Neural cell (in vitro differentiated cells): Measurements from ENCODE around the gene CHST11. TPM values are rescaled to one million over a fixed set of nuclear protein-coding genes. Genes with fewer than 3 reads are reported as not detected.

ENCODE experiments used
- H2AFZ ChIP-seq: fragments of 200-600, 300-800 bp; sonication (generic), shearing (Covaris generic); 2 replicates; pipeline ENCODE4 v1.6.0; 2014; ENCODE audit warnings: low read depth, mild to moderate bottlenecking, antibody characterized with exemption, low read length, moderate library complexity
- H3F3A ChIP-seq: fragments of 200-600 bp; shearing (Covaris generic); 2 replicates; pipeline ENCODE4 v1.6.1; 2016; ENCODE audit warnings: mild to moderate bottlenecking, moderate library complexity, mixed read lengths, antibody characterized with exemption, low read length; ENCODE audit not compliant: insufficient read depth, poor library complexity, severe bottlenecking
- H3K27ac ChIP-seq: fragments of 200-600, 300-800 bp; sonication (generic), shearing (Covaris generic); 2 replicates; pipeline ENCODE4 v1.5.1; 2014; ENCODE audit warnings: mild to moderate bottlenecking, low read length, moderate library complexity
- H3K27me3 ChIP-seq: fragments of 300-800, 200-600 bp; sonication (generic), shearing (Covaris generic); 2 replicates; pipeline ENCODE4 v1.6.0; 2014; ENCODE audit warnings: mild to moderate bottlenecking, low read depth, low read length, moderate library complexity; ENCODE audit not compliant: insufficient read depth
- H3K36me3 ChIP-seq: fragments of 300-800, 200-600 bp; sonication (generic), shearing (Covaris generic); 2 replicates; pipeline ENCODE4 v1.5.1; 2014; ENCODE audit warnings: mild to moderate bottlenecking, antibody characterized with exemption, low read length, moderate library complexity; ENCODE audit not compliant: insufficient read depth
- H3K4me2 ChIP-seq: fragments of 300-800, 200-600 bp; sonication (generic), shearing (Covaris generic); 2 replicates; pipeline ENCODE4 v1.6.0; 2014; ENCODE audit warnings: mild to moderate bottlenecking, low read length
- H3K4me3 ChIP-seq: fragments of 300-800, 200-600 bp; sonication (generic), shearing (Covaris generic); 2 replicates; pipeline ENCODE4 v1.5.1; 2014; ENCODE audit warnings: mild to moderate bottlenecking, low read length, moderate library complexity
- H3K79me2 ChIP-seq: fragments of 200-600 bp; shearing (Covaris generic); replicated peaks from 2 replicates; pipeline ENCODE4 v1.6.0; 2014; ENCODE audit warnings: mild to moderate bottlenecking, low read length, moderate library complexity; ENCODE audit not compliant: insufficient read depth
- H3K9ac ChIP-seq: fragments of 300-800, 200-600 bp; sonication (generic), shearing (Covaris generic); 2 replicates; pipeline ENCODE4 v1.6.1; 2016; ENCODE audit warnings: mild to moderate bottlenecking, low read length, mixed read lengths
- H3K9me2 ChIP-seq: fragments of 200-600 bp; shearing (Covaris generic); 2 replicates; pipeline ENCODE4 v1.6.1; 2016; ENCODE audit warnings: mild to moderate bottlenecking, low read length, mixed read lengths; ENCODE audit not compliant: insufficient read depth
- H3K9me3 ChIP-seq: fragments of 200-600, 300-800 bp; sonication (generic), shearing (Covaris generic); 2 replicates; pipeline ENCODE4 v1.6.1; 2016; ENCODE audit warnings: mild to moderate bottlenecking, mixed run types, low read length, moderate library complexity, mixed read lengths
- H4K20me1 ChIP-seq: fragments of 200-600 bp; shearing (Covaris generic); 2 replicates; pipeline ENCODE4 v1.6.1; 2016; ENCODE audit warnings: mild to moderate bottlenecking, mixed run types; ENCODE audit not compliant: insufficient read depth
- CTCF ChIP-seq: fragments of 450-650 bp; IDR thresholded peaks from 2 replicates; pipeline ENCODE4 v1.5.1; 2014; ENCODE audit warnings: antibody characterized with exemption, mild to moderate bottlenecking, moderate library complexity; ENCODE audit not compliant: poor library complexity, severe bottlenecking
- EP300 ChIP-seq: fragments of 450-650 bp; conservative IDR thresholded peaks from 2 replicates; pipeline ENCODE4 v1.6.1; 2014; ENCODE audit warnings: antibody characterized with exemption, mild to moderate bottlenecking, moderate library complexity; ENCODE audit not compliant: poor library complexity, severe bottlenecking
- EZH2 ChIP-seq: fragments of 200-600, 300-800 bp; shearing (Covaris generic), sonication (generic); IDR thresholded peaks from 2 replicates; pipeline ENCODE4 v1.6.1; 2014; ENCODE audit warnings: antibody characterized with exemption, low read length, borderline replicate concordance, mild to moderate bottlenecking; ENCODE audit not compliant: insufficient read depth, poor library complexity, severe bottlenecking
- MXI1 ChIP-seq: fragments of 450-650 bp; conservative IDR thresholded peaks from 2 replicates; pipeline ENCODE4 v1.6.1; 2014; ENCODE audit warnings: antibody characterized with exemption, mild to moderate bottlenecking; ENCODE audit not compliant: poor library complexity, severe bottlenecking
- POLR2AphosphoS5 ChIP-seq: IDR thresholded peaks from 2 replicates; pipeline ENCODE4 v1.6.1; 2012
- RAD21 ChIP-seq: fragments of 450-650 bp; conservative IDR thresholded peaks from 2 replicates; pipeline ENCODE4 v1.6.1; 2014; ENCODE audit warnings: antibody characterized with exemption, mild to moderate bottlenecking, moderate library complexity
- REST ChIP-seq: IDR thresholded peaks from 2 replicates; pipeline ENCODE4 v1.6.1; 2012; ENCODE audit warnings: borderline replicate concordance
- SMC3 ChIP-seq: fragments of 450-650 bp; conservative IDR thresholded peaks from 2 replicates; pipeline ENCODE4 v1.6.1; 2014; ENCODE audit warnings: antibody characterized with exemption, mild to moderate bottlenecking, moderate library complexity; ENCODE audit not compliant: poor library complexity
- TAF1 ChIP-seq: IDR thresholded peaks from 2 replicates; pipeline ENCODE4 v1.6.1; 2012; ENCODE audit warnings: low read depth
- polyA plus RNA-seq: library from polyadenylated mRNA; depleted of rRNA; stranded (reverse); fragments of >200 nt; gene quantifications from 2 replicates; pipeline ENCODE4 v1.2.3, GENCODE V29; 2014

The CHST11 gene
- polyA plus RNA-seq, 1 donor from 2014 or later, result 15.0 TPM

- no peaks in the 10 kb centered on the region for H3K9me2 ChIP-seq
- H4K20me1 ChIP-seq, result no peaks in the 10 kb centered on the region
- H3K4me2 ChIP-seq, result no peak overlapping the region
- H3K27ac ChIP-seq, result no peak overlapping the region
- H3K9ac ChIP-seq, result no peak overlapping the region
- H2AFZ ChIP-seq, result no peak overlapping the region
- no peaks in the 10 kb centered on the region for H3K36me3 ChIP-seq
- no peaks in the 10 kb centered on the region for H3K27me3 ChIP-seq
- no peak overlapping the region for H3K4me3 ChIP-seq
- no peaks in the 10 kb centered on the region for H3K79me2 ChIP-seq
- no peak for TF ChIP-seq REST
- no peak for TF ChIP-seq POLR2AphosphoS5
- TF ChIP-seq EP300, result no peak
- no peak for TF ChIP-seq EZH2
- no peak for TF ChIP-seq CTCF
- no peak for TF ChIP-seq SMC3
- TF ChIP-seq RAD21, result no peak
- TF ChIP-seq TAF1, result no peak
- no peak for TF ChIP-seq MXI1
- H3F3A ChIP-seq, result no peaks in the 10 kb centered on the region
- no peaks in the 10 kb centered on the region for H3K9me3 ChIP-seq
Observed at GRCh38 chr12:104667139-104667538, 210.4 kb downstream of the CHST11 start.

- Histone ChIP-seq H3K36me3 (no peaks in the 10 kb centered on the region), H3K9ac (no peak overlapping the region), H2AFZ (no peak overlapping the region), H4K20me1 (no peaks in the 10 kb centered on the region), H3F3A (no peaks in the 10 kb centered on the region), H3K4me2 (no peak overlapping the region), H3K9me3 (no peaks in the 10 kb centered on the region), H3K27me3 (no peaks in the 10 kb centered on the region), H3K4me3 (no peak overlapping the region), H3K79me2 (no peaks in the 10 kb centered on the region), H3K9me2 (no peaks in the 10 kb centered on the region), H3K27ac (no peak overlapping the region)
- TF ChIP-seq RAD21 (no peak), MXI1 (no peak), TAF1 (no peak), EZH2 (no peak), SMC3 (no peak), REST (no peak), POLR2AphosphoS5 (no peak), EP300 (no peak), CTCF (no peak)
Observed at GRCh38 chr12:104668274-104668718, 211.5 kb downstream of the CHST11 start.
